ENCODE results near the gene C4A. TPM values are rescaled to one million over a fixed set of nuclear protein-coding genes. Genes with fewer than 3 reads are reported as not detected.
A peak's percentile ranks its signal among the peaks of the same experiment; 100 is the strongest.
"Not testable (repeated sequence)": the region's sequence is repeated elsewhere in the genome, so short reads cannot be mapped to it uniquely, and the experiment has no call there.

The C4A gene
- total RNA-seq, 4 donors from 2014 or later = 5.6 to 10.4 (median 7.4) TPM

DNA sequence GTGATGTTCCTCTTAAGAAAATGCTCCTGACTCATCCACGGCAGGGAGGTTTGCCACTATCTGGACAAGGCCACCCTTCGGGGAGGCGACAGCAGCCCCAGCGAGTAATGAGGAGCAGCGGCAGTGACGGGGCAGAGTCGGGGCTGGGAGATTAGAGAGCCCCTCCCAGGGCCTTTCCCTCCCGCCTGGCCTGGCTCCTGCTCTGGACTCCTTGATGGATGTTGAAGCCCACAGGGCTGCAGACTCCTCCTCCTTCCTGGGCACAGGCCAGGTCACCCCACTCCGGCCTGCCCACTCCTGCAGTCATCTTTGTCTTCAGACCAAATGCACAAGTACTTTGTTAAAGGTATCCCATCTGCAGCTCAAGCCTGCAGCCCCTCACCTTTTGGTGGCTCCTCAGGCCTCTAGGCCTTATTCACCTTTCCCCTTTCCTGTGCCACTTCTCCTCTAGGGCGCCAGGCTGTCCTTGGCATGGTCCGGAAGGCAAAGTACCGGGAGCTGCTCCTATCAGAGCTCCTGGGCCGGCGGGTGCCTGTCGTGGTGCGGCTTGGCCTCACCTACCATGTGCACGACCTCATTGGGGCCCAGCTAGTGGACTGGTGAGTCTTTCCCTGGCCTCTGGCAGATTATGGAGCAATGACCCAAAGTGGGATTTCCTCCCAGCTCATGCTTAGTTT, 31.2 kb downstream of the C4A start:
- peak in 1 of 2 donors; percentile 65 for DNase-seq (ENCODE audit: low spot score in 2 of 2)
- H3K4me3 ChIP-seq (ENCODE audit: low read depth, poor library complexity, severe bottlenecking); intact Hi-C loops (cut with DNase I; ENCODE audit: low total_unique reads): not testable (repeated sequence)
- WGBS, 2 donors = 74 to 88% methylated on average over 17 of the region's 17 CpGs

DNA sequence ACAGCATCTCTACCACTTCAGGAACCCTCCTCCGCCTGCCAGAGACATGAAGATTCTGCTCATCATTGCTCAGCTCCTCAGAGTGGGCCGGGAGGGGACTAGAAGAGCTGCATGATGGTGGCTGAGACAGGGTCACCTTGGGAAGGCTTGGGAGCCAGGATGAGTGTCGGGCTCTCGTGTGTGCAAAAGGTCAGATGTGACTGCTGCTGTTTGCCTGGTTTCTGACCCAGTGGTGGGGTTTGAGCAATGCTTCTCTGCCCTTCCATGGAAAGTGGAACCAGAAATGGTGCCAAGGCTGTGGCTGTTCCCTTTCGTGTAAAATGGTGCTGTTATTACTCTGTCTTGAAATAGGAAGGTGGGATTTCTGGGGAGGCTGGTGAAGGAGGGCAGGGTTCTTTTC, 31.9 kb downstream of the C4A start:
- DNase-seq (ENCODE audit: low spot score in 2 of 2); intact Hi-C loops (cut with DNase I; ENCODE audit: low total_unique reads); H3K4me3 ChIP-seq (ENCODE audit: low read depth, poor library complexity, severe bottlenecking): not testable (repeated sequence)
- WGBS, 2 donors = no CpG with 5 or more reads among the region's 5 CpGs

DNA sequence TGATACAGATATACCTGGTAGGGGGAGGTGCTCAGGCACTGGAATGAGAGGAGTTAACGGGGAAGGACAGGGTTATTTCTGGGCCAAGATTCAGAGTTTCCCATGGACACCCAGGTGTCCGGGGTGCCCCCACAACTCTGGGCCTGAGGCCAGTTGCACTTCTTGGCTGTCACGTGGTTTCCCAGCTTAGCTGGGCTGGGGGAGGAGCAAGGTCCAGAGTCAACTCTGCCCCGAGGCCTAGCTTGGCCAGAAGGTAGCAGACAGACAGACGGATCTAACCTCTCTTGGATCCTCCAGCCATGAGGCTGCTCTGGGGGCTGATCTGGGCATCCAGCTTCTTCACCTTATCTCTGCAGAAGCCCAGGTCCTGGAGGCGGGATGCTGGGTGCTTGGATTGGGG, 32.7 kb downstream of the C4A start, which contains the start of gene C4B:
Gene C4B (plus strand): TSS at position 249 of the 400 bp plus-strand sequence. CDS start 51 bp downstream, at position 300.
- DNase-seq (ENCODE audit: low spot score in 2 of 2); H3K4me3 ChIP-seq (ENCODE audit: low read depth, poor library complexity, severe bottlenecking); intact Hi-C loops (cut with DNase I; ENCODE audit: low total_unique reads): not testable (repeated sequence)
- no CpG with 5 or more reads among the region's 6 CpGs for WGBS, 2 donors

DNA sequence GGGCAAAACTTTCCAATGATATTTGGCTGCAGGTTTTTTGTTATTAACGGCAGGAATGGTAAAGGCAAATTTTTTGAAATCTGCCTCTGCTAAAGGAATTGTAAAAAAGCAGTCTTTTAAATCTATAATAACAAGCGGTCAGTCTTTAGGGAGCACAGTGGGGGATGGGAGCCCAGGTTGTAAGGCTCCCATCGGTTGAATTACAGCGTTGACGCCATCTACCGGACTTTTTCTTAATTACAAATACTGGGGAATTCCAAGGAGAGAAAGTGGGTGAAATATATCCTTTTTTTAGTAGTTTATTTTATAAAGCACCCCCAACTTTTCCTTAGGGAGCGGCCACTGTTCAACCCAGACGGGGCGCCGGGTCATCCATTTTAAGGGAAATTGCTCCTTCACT, 40.2 kb downstream of the C4A start:
- intact Hi-C loops (cut with DNase I; ENCODE audit: low total_unique reads) = not testable (repeated sequence)

DNA sequence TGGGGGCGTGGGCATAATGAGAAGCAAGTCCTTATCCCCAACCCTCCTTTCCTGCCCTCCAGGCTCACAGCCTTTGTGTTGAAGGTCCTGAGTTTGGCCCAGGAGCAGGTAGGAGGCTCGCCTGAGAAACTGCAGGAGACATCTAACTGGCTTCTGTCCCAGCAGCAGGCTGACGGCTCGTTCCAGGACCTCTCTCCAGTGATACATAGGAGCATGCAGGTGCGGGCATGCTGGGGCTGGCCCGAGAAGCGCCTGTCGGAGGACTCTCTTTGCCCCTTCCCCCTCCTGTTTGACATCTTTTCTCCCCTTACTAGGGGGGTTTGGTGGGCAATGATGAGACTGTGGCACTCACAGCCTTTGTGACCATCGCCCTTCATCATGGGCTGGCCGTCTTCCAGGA, 46.8 kb downstream of the C4A start:
- intact Hi-C loops (cut with DNase I; ENCODE audit: low total_unique reads); H3K4me3 ChIP-seq (ENCODE audit: low read depth, poor library complexity, severe bottlenecking): not testable (repeated sequence)
- WGBS, 2 donors = 55 to 57% methylated on average over 6 to 8 of the region's 10 CpGs
- peak in 1 of 2 donors; percentile 68 for DNase-seq (ENCODE audit: low spot score in 2 of 2)

More for the DNA sequence above, 40.2 kb downstream of the C4A start:
- H3K4me3 ChIP-seq (ENCODE audit: low read depth, poor library complexity, severe bottlenecking); DNase-seq (ENCODE audit: low spot score in 2 of 2): not testable (repeated sequence)
- WGBS, 2 donors = no CpG with 5 or more reads among the region's 10 CpGs

DNA sequence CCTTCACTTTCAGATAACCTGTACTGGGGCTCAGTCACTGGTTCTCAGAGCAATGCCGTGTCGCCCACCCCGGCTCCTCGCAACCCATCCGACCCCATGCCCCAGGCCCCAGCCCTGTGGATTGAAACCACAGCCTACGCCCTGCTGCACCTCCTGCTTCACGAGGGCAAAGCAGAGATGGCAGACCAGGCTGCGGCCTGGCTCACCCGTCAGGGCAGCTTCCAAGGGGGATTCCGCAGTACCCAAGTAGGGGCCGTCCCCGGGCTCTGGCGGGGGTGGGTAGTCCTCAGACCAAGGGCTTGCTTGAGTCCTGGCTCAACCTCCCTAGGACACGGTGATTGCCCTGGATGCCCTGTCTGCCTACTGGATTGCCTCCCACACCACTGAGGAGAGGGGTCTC, 47.7 kb downstream of the C4A start:
- H3K4me3 ChIP-seq (ENCODE audit: low read depth, poor library complexity, severe bottlenecking); intact Hi-C loops (cut with DNase I; ENCODE audit: low total_unique reads): not testable (repeated sequence)
- DNase-seq (ENCODE audit: low spot score in 2 of 2) = peak in 1 of 2 donors; percentile 32
- 91% methylated on average over 6 of the region's 14 CpGs; no CpG with 5 or more reads in 1 of the 2 donors for WGBS, 2 donors

DNA sequence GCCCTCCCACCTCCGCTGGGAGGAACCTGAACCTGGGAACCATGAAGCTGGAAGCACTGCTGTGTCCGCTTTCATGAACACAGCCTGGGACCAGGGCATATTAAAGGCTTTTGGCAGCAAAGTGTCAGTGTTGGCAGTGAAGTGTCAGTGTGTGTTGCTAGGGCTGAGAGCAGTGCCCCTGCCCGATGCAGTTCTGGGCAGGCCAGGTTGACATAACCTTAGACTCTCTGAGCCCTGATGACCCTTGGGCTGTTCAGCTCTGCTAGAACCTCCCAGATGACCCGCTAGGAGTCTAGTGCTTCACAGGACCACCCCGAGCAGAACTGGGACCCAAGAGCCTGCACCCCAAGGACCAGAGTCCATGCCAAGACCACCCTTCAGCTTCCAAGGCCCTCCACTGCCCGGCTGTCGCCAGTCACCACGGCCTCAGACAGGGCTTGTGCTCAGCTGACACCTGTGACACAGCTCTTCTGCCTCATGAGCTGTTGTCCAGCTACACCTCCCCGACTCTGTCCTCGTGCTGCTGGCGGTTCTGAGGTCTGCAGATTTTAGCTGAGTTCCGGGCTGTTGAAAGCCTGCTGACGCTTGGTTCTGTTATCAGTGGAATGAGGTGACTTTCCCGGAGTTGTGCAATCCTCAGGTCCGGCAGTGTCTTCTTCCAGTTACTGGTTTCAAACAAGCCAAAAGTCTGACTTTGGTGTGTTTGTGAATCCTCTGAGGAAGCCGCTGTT, 53.6 kb downstream of the C4A start:
- intact Hi-C loops (cut with DNase I; ENCODE audit: low total_unique reads); DNase-seq (ENCODE audit: low spot score in 2 of 2): not testable (repeated sequence)
- WGBS, 2 donors = no CpG with 5 or more reads among the region's 16 CpGs

DNA sequence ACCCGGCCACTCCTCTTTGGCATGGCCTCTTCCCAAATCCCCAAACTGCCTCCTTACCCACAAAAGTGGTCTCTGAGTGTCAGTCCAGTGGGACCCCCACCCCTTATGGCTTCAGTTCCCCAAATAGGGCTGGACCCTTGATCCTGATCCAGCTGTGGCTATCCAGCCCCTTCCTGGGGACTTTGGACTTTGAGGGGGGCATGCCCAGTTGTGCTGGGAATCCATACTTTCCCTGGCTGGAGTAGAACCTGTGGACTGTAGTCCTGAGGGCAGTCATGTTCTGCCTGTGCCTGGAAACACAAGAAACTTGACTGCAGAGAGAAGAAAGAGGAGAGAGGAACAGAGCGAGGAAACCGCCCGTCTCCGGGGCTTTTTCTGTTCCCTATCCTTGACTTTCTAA, 55.3 kb downstream of the C4A start:
- WGBS, 2 donors = 81 to 82% methylated on average over 4 to 5 of the region's 5 CpGs
- intact Hi-C loops (cut with DNase I; ENCODE audit: low total_unique reads); DNase-seq (ENCODE audit: low spot score in 2 of 2); H3K4me3 ChIP-seq (ENCODE audit: low read depth, poor library complexity, severe bottlenecking): not testable (repeated sequence)

More for the DNA sequence above, 53.6 kb downstream of the C4A start:
- H3K4me3 ChIP-seq (ENCODE audit: low read depth, poor library complexity, severe bottlenecking) = not testable (repeated sequence)

DNA sequence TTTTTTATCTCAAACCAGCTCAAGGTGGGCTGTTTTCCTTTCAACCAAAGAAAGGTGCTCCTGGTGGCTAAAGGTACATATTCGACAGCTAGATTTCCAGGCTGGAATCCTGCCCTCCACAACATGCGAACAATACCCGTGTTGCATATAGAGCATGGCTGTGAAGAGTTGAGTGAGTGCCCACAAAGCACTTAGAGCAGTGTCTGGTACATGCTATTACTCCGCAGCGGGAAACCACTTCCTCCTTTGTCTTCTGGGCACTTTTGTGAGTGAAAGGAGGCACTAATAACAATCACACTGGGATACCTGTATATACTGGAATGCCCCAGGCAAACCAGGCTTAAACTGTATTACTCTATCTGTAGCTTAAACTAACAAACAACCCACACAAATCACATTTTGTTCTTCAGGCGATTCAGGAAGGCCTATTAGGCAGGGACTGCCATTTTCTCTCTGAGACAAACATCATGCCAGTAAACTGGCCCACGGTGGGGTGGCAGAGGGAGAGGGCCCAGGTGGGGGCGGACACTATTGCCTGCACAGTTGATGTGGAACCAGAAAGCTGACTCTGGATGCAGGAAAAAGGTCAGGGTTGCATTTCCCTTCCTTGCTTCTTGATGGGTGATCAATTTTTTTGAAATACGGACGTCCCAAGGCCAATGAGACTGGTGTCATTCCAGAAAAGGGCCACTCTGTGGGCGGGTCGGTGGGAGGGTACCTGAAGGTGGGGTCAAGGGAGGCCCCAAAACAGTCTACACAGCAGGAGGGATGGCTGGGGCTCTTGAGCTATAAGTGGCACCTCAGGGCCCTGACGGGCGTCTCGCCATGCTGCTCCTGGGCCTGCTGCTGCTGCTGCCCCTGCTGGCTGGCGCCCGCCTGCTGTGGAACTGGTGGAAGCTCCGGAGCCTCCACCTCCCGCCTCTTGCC, 56.0 kb downstream of the C4A start, which contains the start of gene CYP21A2:
Gene CYP21A2 (plus strand): TSS at position 818 of the 927 bp plus-strand sequence. CDS start 8 bp downstream, at position 826.
- H3K4me3 ChIP-seq (ENCODE audit: low read depth, poor library complexity, severe bottlenecking); intact Hi-C loops (cut with DNase I; ENCODE audit: low total_unique reads); DNase-seq (ENCODE audit: low spot score in 2 of 2): not testable (repeated sequence)
- WGBS, 2 donors = 71 to 76% methylated on average over 11 of the region's 19 CpGs

DNA sequence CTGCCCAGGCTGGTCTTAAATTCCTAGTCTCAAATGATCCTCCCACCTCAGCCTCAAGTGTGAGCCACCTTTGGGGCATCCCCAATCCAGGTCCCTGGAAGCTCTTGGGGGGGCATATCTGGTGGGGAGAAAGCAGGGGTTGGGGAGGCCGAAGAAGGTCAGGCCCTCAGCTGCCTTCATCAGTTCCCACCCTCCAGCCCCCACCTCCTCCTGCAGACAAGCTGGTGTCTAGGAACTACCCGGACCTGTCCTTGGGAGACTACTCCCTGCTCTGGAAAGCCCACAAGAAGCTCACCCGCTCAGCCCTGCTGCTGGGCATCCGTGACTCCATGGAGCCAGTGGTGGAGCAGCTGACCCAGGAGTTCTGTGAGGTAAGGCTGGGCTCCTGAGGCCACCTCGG, 57.0 kb downstream of the C4A start:
- 71 to 77% methylated on average over 4 of the region's 5 CpGs for WGBS, 2 donors
- intact Hi-C loops (cut with DNase I; ENCODE audit: low total_unique reads); DNase-seq (ENCODE audit: low spot score in 2 of 2); H3K4me3 ChIP-seq (ENCODE audit: low read depth, poor library complexity, severe bottlenecking): not testable (repeated sequence)

DNA sequence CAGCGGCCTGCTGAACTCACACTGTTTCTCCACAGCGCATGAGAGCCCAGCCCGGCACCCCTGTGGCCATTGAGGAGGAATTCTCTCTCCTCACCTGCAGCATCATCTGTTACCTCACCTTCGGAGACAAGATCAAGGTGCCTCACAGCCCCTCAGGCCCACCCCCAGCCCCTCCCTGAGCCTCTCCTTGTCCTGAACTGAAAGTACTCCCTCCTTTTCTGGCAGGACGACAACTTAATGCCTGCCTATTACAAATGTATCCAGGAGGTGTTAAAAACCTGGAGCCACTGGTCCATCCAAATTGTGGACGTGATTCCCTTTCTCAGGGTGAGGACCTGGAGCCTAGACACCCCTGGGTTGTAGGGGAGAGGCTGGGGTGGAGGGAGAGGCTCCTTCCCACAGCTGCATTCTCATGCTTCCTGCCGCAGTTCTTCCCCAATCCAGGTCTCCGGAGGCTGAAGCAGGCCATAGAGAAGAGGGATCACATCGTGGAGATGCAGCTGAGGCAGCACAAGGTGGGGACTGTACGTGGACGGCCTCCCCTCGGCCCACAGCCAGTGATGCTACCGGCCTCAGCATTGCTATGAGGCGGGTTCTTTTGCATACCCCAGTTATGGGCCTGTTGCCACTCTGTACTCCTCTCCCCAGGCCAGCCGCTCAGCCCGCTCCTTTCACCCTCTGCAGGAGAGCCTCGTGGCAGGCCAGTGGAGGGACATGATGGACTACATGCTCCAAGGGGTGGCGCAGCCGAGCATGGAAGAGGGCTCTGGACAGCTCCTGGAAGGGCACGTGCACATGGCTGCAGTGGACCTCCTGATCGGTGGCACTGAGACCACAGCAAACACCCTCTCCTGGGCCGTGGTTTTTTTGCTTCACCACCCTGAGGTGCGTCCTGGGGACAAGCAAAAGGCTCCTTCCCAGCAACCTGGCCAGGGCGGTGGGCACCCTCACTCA, 57.7 kb downstream of the C4A start:
- WGBS, 2 donors = 67 to 74% methylated on average over 13 to 18 of the region's 24 CpGs
- intact Hi-C loops (cut with DNase I; ENCODE audit: low total_unique reads); H3K4me3 ChIP-seq (ENCODE audit: low read depth, poor library complexity, severe bottlenecking); DNase-seq (ENCODE audit: low spot score in 2 of 2): not testable (repeated sequence)

DNA sequence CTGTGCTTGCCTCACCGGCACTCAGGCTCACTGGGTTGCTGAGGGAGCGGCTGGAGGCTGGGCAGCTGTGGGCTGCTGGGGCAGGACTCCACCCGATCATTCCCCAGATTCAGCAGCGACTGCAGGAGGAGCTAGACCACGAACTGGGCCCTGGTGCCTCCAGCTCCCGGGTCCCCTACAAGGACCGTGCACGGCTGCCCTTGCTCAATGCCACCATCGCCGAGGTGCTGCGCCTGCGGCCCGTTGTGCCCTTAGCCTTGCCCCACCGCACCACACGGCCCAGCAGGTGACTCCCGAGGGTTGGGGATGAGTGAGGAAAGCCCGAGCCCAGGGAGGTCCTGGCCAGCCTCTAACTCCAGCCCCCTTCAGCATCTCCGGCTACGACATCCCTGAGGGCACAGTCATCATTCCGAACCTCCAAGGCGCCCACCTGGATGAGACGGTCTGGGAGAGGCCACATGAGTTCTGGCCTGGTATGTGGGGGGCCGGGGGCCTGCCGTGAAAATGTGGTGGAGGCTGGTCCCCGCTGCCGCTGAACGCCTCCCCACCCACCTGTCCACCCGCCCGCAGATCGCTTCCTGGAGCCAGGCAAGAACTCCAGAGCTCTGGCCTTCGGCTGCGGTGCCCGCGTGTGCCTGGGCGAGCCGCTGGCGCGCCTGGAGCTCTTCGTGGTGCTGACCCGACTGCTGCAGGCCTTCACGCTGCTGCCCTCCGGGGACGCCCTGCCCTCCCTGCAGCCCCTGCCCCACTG, 58.6 kb downstream of the C4A start:
- intact Hi-C loops (cut with DNase I; ENCODE audit: low total_unique reads); DNase-seq (ENCODE audit: low spot score in 2 of 2); H3K4me3 ChIP-seq (ENCODE audit: low read depth, poor library complexity, severe bottlenecking): not testable (repeated sequence)
- WGBS, 2 donors = 72% methylated on average over 13 of the region's 43 CpGs; no CpG with 5 or more reads in 1 of the 2 donors

DNA sequence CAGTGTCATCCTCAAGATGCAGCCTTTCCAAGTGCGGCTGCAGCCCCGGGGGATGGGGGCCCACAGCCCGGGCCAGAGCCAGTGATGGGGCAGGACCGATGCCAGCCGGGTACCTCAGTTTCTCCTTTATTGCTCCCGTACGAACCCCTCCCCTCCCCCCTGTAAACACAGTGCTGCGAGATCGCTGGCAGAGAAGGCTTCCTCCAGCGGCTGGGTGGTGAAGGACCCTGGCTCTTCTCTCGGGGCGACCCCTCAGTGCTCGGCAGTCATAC, 59.1 kb downstream of the C4A start:
- H3K4me3 ChIP-seq (ENCODE audit: low read depth, poor library complexity, severe bottlenecking); DNase-seq (ENCODE audit: low spot score in 2 of 2); intact Hi-C loops (cut with DNase I; ENCODE audit: low total_unique reads): not testable (repeated sequence)
- WGBS, 2 donors = no CpG with 5 or more reads among the region's 13 CpGs

Measured in lower leg skin (tissue), 4 donors.